ENCODE data around the gene ZNF136.

ZNF136 gene

DNA sequence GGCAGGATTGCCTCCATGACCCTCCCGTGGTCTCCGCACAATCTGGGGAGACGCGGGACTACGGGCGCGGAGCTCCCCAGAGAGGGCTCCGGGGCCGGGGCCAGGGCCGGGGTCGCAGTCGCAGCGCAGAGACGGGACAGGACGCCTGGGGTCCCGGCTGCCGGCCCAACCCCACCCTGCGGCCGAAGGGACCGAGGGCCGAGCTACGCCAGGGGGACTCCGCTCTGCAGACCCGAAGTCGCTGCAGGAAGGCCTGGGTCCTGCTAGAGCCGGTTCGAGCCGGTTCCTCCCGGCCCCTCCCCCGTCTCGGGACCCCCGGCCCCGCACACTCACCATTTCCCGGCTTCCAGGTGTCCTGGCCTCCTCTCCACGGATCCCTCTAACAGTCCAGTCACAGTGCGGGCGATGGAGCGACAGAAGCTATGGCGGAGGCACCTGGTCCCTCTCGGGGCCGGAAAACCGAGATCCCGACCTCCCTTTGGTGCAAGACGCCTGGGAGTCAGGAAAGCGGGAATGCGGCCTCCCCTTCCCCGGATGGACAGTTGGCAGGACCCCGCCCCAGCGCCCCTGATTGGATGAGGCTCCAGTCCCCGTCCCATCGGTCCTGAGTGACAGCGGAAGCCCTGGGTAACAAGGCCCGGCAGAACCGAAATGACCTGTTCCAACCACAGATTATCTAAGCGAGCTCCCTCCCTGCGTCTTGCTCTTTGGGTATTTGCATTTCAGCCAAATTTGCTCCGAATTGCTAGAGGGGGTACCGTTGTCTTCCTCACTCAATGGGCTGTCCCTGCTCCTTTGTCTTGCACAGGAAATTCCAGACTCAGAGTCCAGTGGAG, 6.5 kb upstream of the ZNF136 start, which contains the start of gene ZNF625:
Gene ZNF625, minus strand, starts transcription at position 512 of the 836 bp plus-strand sequence. Its CDS starts 176 bp downstream, at position 336.
- Mint-ChIP-seq H3K27ac (peak within 1 kb of the TSS; percentile 84), H3K9me3 (peaks cover 1% of the 10 kb centered on the region), H3K36me3 (peaks cover 19% of the 10 kb centered on the region), H3K4me1 (peaks cover 25% of the 10 kb centered on the region), H3K4me3 (peak within 1 kb of the TSS; percentile 84), H3K27me3 (peaks cover 17% of the 10 kb centered on the region)
- peak; percentile 61 for DNase-seq
- CTCF ChIA-PET, result interaction anchor here (0.6 to 1.1 kb wide), 4 partner anchors 13 to 233 kb away, joined by 3 to 4 read pairs (median 3); no protein-coding TSS in a partner anchor

DNA sequence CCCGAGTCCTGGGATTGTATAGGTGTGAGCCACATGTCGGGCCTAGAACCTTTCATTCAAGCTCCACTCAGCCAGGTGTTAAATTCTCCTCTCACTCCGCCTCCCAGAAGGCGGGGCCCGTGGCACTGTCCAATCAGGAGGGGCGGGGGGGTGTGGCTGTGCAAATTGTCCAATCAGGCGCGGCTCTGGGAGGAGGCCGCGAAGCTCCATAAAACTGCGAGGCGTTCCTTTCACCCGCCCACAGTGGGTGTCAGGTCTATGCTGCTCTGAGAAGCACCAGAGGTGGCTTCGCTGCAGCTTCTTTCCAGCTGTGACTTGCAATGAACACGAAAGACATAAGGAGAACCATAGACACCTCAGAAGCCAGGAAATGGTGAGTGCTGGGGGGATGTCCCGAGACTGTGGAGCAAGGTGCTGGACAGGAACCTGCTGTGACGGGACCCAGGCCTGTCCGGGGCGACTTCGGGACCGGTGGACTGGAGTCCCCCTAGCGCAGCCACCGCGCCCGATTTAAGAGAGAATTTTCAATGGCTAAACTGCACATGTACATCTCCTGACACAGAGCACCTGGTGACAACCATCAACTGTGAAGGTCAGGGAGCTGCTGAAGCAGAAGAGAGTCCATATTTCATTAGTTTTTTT, 3.0 kb upstream of the ZNF136 start:
- peaks cover 17% of the 10 kb centered on the region for H3K27me3 Mint-ChIP-seq
- peak; percentile 28 for DNase-seq
- peak overlapping the region; percentile 3 for H3K27ac Mint-ChIP-seq
- H3K4me1 Mint-ChIP-seq, result peaks cover 39% of the 10 kb centered on the region
- H3K4me3 Mint-ChIP-seq, result no peak overlapping the region
- H3K36me3 Mint-ChIP-seq, result peaks cover 15% of the 10 kb centered on the region
- CTCF ChIA-PET, result interaction anchor here (0.6 kb wide), 1 partner anchor 407 kb away, joined by 3 read pairs; no protein-coding TSS in a partner anchor
- H3K9me3 Mint-ChIP-seq, result peaks cover 1% of the 10 kb centered on the region

DNA sequence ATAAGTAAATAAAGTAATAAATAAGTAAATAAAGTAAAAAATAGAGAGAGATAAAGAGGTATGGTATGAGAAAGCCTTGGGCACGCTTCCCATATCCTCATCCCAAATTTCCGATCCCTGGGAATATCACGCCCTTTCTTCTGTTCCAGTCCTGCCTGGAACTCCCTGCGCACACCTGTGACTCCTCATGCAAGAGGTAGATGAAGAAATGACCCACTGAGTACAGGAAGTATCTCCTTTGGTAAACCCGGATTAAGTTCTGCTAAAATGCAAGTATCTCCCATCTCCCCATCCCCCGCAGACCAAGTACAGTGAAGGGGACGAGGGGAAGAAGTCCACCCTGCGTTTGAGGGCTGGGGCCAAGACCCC, 399 bp upstream of the ZNF136 start:
- DNase-seq, result no peak
- H3K4me3 Mint-ChIP-seq, result peak overlapping the region; percentile 89
- H3K36me3 Mint-ChIP-seq, result peaks cover 29% of the 10 kb centered on the region
- peak overlapping the region; percentile 93 for H3K27ac Mint-ChIP-seq
- H3K9me3 Mint-ChIP-seq, result peaks cover 1% of the 10 kb centered on the region
- CTCF ChIA-PET, result interaction anchor here (0.8 to 2.0 kb wide), 2 partner anchors 103 to 239 kb away, joined by 4 to 5 read pairs; no protein-coding TSS in a partner anchor
- H3K27me3 Mint-ChIP-seq, result no peaks in the 10 kb centered on the region
- H3K4me1 Mint-ChIP-seq, result peaks cover 41% of the 10 kb centered on the region

DNA sequence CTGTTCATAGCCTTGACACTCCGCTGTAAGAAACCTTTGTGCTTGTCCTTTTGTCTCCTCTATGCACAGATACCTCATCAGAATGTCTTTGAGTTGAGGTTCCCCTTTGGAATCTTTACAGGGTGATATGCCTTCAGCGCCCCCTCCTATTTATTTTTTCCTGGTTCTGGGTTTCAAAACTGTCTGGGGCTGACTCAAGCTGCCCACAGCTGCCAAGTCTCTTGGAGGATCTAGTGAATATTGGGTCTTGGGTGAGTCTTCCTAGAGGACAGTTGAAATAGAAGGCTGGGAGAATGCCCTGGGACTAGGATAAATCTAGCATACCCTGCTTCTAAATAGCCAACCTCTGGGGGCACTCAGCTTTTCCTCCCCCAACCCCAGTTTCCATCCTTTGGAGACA, 930 bp downstream of the ZNF136 start:
- H3K9me3 Mint-ChIP-seq, result no peaks in the 10 kb centered on the region
- CTCF ChIA-PET, result interaction anchor here (0.6 to 2.0 kb wide), 2 partner anchors 8 to 104 kb away, joined by 3 to 5 read pairs; no protein-coding TSS in a partner anchor
- H3K36me3 Mint-ChIP-seq, result peaks cover 38% of the 10 kb centered on the region
- H3K4me3 Mint-ChIP-seq, result peak overlapping the region; percentile 88
- H3K27ac Mint-ChIP-seq, result peak overlapping the region; percentile 92
- H3K4me1 Mint-ChIP-seq, result peaks cover 41% of the 10 kb centered on the region
- DNase-seq, result no peak
- H3K27me3 Mint-ChIP-seq, result no peaks in the 10 kb centered on the region

DNA sequence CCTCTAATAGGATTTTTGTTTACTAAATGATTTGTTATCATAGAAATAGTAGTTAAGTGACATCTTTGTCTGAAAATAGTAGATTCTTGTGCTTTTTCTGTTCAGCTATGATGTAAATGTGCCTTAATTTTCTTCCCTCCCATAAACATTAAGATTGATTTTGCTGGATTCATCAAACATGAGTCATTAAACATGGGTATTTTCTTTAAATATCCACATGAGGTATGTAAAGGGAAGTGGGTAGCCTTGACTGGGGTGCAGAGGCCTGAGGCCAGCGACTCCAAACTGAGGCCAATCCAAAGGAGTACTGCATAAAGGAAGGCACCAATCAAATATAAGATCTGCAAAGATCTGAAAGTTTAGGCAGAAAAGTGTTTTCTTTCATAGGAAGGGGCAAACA, 3.7 kb downstream of the ZNF136 start:
- peaks cover 57% of the 10 kb centered on the region for H3K36me3 Mint-ChIP-seq
- DNase-seq, result no peak
- CTCF ChIA-PET, result no interaction called here
- no peaks in the 10 kb centered on the region for H3K27me3 Mint-ChIP-seq
- peaks cover 3% of the 10 kb centered on the region for H3K9me3 Mint-ChIP-seq
- H3K27ac Mint-ChIP-seq, result no peak overlapping the region
- no peak overlapping the region for H3K4me3 Mint-ChIP-seq
- H3K4me1 Mint-ChIP-seq, result peaks cover 36% of the 10 kb centered on the region

DNA sequence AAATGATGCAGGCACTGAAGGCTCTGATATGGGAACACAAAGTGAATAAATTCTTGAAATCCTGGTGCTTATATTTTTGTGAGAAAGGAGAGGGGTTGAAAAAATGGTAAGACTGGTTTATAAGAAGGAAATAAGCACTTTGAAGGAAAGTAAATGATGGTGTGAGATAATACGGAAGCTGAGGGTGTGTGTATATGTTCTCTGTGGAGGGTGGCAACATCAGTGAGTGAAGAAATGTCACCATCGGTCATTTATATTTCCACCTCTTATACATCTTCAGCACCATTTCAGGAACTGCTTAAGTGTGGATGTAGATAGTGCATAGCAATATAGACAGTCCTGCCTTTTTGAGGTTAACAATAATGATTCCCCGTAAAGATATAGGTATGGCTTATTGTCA, 17.5 kb downstream of the ZNF136 start:
- no peaks in the 10 kb centered on the region for H3K4me1 Mint-ChIP-seq
- H3K9me3 Mint-ChIP-seq, result peaks cover 69% of the 10 kb centered on the region
- CTCF ChIA-PET, result no interaction called here
- peaks cover 77% of the 10 kb centered on the region for H3K36me3 Mint-ChIP-seq
- no peak for DNase-seq
- no peak overlapping the region for H3K27ac Mint-ChIP-seq
- no peaks in the 10 kb centered on the region for H3K27me3 Mint-ChIP-seq
- H3K4me3 Mint-ChIP-seq, result no peak overlapping the region

DNA sequence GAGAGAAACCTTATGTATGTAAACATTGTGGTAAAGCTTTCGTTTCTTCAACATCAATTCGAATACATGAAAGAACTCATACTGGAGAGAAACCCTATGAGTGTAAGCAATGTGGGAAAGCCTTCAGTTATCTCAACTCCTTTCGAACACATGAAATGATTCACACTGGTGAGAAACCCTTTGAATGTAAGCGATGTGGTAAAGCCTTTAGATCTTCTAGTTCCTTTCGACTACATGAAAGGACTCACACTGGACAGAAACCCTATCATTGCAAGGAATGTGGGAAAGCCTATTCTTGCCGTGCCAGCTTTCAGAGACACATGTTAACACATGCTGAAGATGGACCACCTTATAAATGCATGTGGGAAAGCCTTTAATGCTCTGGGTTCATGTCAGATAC, 24.7 kb downstream of the ZNF136 start:
- Mint-ChIP-seq H3K27ac (no peak overlapping the region), H3K4me1 (no peaks in the 10 kb centered on the region), H3K4me3 (no peak overlapping the region), H3K9me3 (peaks cover 74% of the 10 kb centered on the region), H3K27me3 (no peaks in the 10 kb centered on the region), H3K36me3 (peaks cover 83% of the 10 kb centered on the region)
- no peak for DNase-seq
- CTCF ChIA-PET, result no interaction called here

DNA sequence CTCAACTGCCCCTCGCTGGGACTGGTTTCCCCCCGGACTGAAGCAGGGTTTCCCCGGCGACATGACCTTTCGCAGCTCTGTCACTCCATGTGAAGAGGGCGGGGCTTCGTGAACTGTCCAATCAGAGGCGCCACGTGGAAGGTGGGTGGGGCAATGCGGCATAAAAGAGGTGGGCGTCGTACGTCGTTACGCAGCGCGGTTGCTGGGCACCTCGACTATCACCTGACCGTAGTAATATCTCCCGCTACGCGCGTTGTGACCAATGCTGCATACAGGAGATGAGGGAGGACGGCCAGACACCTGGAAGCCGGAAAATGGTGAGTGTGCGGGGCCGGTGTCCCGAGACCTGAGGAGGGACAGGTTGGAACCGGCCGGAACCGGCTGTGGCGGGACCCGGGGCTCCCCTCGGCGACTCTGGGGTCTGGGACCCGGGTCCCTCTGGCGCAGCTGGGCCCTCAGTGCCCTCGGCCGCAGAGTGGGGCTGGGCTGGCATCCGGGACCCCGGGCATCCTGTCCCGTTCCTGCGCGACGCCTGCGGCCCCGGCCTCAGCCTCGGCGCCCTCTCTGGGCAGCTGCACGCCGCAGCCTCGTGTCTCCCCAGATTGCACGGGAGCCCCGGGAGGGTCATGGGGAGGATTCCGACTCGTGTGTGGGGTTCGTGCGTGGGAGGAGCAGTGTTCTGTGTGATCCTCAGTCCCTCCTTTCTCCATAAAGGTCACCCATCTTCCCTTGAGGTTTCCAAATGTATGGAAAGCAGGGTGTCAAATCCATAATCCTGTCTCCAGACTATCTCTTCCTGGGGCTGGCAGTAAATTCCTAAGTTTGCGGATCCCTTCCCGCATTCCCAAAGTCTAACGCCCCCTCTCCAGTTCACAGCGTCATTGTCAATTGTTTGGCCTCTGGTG, 32.2 kb downstream of the ZNF136 start:
- H3K27ac Mint-ChIP-seq, result peak overlapping the region; percentile 68
- peaks cover 21% of the 10 kb centered on the region for H3K4me1 Mint-ChIP-seq
- DNase-seq, result peak; percentile 68
- CTCF ChIA-PET, result no interaction called here
- peaks cover 61% of the 10 kb centered on the region for H3K9me3 Mint-ChIP-seq
- H3K4me3 Mint-ChIP-seq, result peak overlapping the region; percentile 65
- H3K27me3 Mint-ChIP-seq, result peaks cover 4% of the 10 kb centered on the region
- peaks cover 41% of the 10 kb centered on the region for H3K36me3 Mint-ChIP-seq

DNA sequence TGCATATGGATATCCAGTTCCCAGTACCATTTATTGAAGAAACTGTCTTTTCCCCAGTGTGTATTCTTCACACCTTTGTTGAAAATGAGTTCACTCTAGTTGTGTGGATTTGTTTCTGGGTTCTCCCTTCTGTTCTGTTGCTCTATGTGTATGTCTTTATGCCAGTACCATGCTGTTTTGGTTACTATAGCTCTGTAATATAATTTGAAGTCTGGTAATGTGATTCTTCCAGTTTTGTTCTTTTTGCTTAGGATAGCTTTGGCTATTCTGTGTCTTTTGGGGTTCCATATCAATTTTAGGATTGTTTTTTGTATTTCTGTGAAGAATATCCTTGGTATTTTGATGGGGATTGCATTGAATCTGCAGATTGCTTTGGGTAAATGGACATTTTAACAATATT, 35.2 kb downstream of the ZNF136 start:
- CTCF ChIA-PET, result no interaction called here
- H3K4me3 Mint-ChIP-seq, result no peak overlapping the region

DNA sequence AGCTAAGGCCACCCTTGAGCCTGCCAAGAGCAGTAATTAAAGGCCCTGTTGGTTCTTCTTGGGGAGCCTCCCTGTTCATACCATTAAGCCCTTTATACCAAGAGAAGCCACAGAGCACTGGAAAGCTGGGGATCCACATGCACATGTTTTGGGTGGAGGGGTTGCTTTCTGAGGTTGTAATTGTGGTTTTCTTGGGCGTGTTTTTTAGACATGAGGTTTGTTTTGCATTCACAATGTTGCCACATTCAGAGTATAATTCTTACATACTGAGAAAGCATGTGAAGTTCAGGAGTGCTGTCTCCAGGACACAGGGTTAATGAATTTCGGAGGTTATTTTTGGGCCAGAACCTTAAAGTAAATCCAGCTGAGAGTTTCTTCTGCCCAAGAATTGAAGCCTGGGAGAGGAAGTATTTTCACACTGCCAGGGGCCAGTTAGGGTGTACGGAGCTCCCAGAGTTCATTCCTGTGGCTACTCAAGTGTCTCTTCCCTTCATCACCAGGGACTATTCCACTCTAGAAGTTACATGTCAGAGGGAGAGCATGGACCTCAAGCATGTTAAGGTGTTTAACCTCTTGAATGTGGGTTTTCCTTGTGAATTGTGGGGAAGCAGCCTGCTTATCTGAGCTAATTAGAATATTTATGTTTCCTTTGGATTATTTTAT, 37.0 kb downstream of the ZNF136 start:
- peaks cover 20% of the 10 kb centered on the region for H3K4me1 Mint-ChIP-seq
- peaks cover 22% of the 10 kb centered on the region for H3K36me3 Mint-ChIP-seq
- DNase-seq, result no peak
- peaks cover 47% of the 10 kb centered on the region for H3K9me3 Mint-ChIP-seq
- H3K4me3 Mint-ChIP-seq, result no peak overlapping the region
- CTCF ChIA-PET, result no interaction called here
- H3K27ac Mint-ChIP-seq, result peak overlapping the region; percentile 42
- peaks cover under 1% of the 10 kb centered on the region for H3K27me3 Mint-ChIP-seq

More for the DNA sequence above, 35.2 kb downstream of the ZNF136 start:
- Mint-ChIP-seq H3K36me3 (peaks cover 22% of the 10 kb centered on the region), H3K4me1 (peaks cover 26% of the 10 kb centered on the region), H3K27ac (no peak overlapping the region), H3K27me3 (peaks cover 4% of the 10 kb centered on the region), H3K9me3 (peaks cover 48% of the 10 kb centered on the region)
- no peak for DNase-seq

DNA sequence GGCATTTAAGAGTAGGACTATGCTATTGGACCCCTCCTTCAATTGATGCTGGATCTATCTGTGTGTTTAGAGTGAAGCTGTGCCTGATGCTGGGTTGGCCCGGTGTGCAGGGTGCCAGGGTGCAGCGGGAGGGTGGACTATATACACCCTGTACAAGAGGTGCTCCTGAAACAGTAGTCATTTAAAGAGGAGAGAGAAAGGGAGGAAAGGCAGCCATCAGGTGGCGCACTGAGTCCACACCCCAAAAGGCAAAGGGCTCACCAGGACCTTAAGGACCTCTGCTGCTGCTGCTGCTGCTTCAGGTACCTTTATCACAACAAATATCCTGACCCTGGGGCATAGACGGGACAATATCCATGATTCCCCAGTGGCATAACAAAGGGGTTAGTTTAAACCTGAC, 39.4 kb downstream of the ZNF136 start:
- CTCF ChIA-PET, result no interaction called here
- Mint-ChIP-seq H3K36me3 (peaks cover 20% of the 10 kb centered on the region), H3K4me1 (peaks cover 13% of the 10 kb centered on the region), H3K27me3 (no peaks in the 10 kb centered on the region), H3K9me3 (peaks cover 40% of the 10 kb centered on the region), H3K4me3 (no peak overlapping the region), H3K27ac (no peak overlapping the region)
- DNase-seq, result peak; percentile 73

DNA sequence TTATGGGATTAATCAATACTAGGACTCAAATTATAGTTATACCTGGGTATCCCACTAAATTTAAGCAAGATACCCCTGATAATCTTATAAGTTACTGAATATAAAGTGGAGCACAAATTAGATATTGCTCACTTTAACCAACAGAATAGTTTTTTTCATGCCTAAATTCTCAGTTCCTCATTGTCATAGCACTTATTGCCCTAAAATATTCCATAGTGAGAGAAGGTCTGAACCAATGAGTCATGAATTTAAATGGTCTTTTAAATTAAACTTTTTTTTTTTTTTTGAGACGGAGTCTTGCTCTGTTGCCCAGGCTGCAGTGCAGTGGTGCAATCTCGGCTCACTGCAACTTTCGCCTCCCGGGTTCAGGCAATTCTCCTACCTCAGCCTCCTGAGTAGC, 42.4 kb downstream of the ZNF136 start:
- no peak overlapping the region for H3K4me3 Mint-ChIP-seq
- DNase-seq, result no peak
- H3K4me1 Mint-ChIP-seq, result peaks cover 3% of the 10 kb centered on the region
- peaks cover 50% of the 10 kb centered on the region for H3K9me3 Mint-ChIP-seq
- peaks cover 22% of the 10 kb centered on the region for H3K36me3 Mint-ChIP-seq
- no peaks in the 10 kb centered on the region for H3K27me3 Mint-ChIP-seq
- H3K27ac Mint-ChIP-seq, result no peak overlapping the region
- CTCF ChIA-PET, result no interaction called here

DNA sequence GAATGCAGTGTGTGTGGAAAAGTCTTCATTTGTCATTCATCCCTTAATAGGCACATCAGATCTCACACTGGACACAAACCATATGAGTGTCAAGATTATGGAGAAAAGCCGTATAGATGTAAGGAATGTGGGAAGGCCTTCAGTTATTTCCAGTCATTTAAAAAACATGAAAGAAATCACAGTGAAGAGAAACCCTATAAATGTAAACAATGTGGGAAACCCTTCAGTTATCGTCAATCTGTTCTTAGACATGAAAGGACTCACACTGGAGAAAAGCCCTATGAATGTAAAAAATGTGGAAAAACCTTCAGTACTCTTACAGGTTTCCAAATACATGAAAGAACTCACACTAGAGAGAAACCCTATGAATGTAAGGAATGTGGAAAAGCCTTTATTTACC, 45.3 kb downstream of the ZNF136 start:
- H3K9me3 Mint-ChIP-seq, result peaks cover 62% of the 10 kb centered on the region
- peaks cover 27% of the 10 kb centered on the region for H3K36me3 Mint-ChIP-seq
- no peak overlapping the region for H3K27ac Mint-ChIP-seq
- H3K4me3 Mint-ChIP-seq, result no peak overlapping the region
- no peaks in the 10 kb centered on the region for H3K4me1 Mint-ChIP-seq
- CTCF ChIA-PET, result no interaction called here
- DNase-seq, result no peak
- H3K27me3 Mint-ChIP-seq, result no peaks in the 10 kb centered on the region
